K562 (cell line): ENCODE measurements around the gene RFNG. TPM values are rescaled to one million over a fixed set of nuclear protein-coding genes. Genes with fewer than 3 reads are reported as not detected.

Source experiments
- AFF4 ChIP-seq: sonication (generic); formaldehyde crosslinking; IDR thresholded peaks from 2 replicates; pipeline ENCODE4 v1.8.0; 2023; ENCODE audit warnings: mild to moderate bottlenecking, missing genetic modification reagents
- ERF ChIP-seq: fragments of 450-650 bp; formaldehyde crosslinking; IDR thresholded peaks from 2 replicates; pipeline ENCODE4 v1.4.0; 2020; ENCODE audit warnings: mild to moderate bottlenecking, mixed read lengths
- ETV6 ChIP-seq, 3 experiments: fragments of 150-350 bp in 1 of 3; sonication (generic) in 1 of 3; formaldehyde crosslinking in 1 of 3; IDR thresholded peaks; 2 replicates each; pipeline versions ENCODE4 v1.6.1 to v1.8.0; 2014 to 2022; ENCODE audit warnings: borderline replicate concordance in 2 of 3, low read depth in 2 of 3, antibody characterized with exemption in 1 of 3, low read length in 1 of 3, mild to moderate bottlenecking in 1 of 3, missing genetic modification reagents in 1 of 3
- HNRNPL ChIP-seq: fragments of 200-400 bp; formaldehyde crosslinking; IDR thresholded peaks from 2 replicates; pipeline ENCODE4 v1.6.1; 2017; ENCODE audit warnings: low read depth, mild to moderate bottlenecking, low read length
- MCM5 ChIP-seq: fragments of 450-650 bp; IDR thresholded peaks from 2 replicates; pipeline ENCODE4 v1.6.1; 2016; ENCODE audit warnings: low read depth
- MEF2A ChIP-seq: IDR thresholded peaks from 2 replicates; pipeline ENCODE4 v1.6.1; 2011; ENCODE audit warnings: low read depth, mild to moderate bottlenecking, low read length, moderate library complexity; ENCODE audit not compliant: control insufficient read depth
- MIER1 ChIP-seq: fragments of 450-650 bp; IDR thresholded peaks from 2 replicates; pipeline ENCODE4 v1.6.1; 2016; ENCODE audit warnings: antibody characterized with exemption, mild to moderate bottlenecking, low read depth
- MLX ChIP-seq, 2 experiments: fragments of 450-650 bp in 1 of 2; sonication (generic) in 1 of 2; formaldehyde crosslinking; conservative IDR thresholded peaks; 2 replicates each; pipeline versions ENCODE4 v1.4.0 to v1.8.1; 2020 to 2022; ENCODE audit warnings: mild to moderate bottlenecking in 1 of 2, missing genetic modification reagents in 1 of 2
- MYC ChIP-seq, 2 experiments: fragments of 250-450 bp in 1 of 2; sonication (Bioruptor Pico) in 1 of 2; IDR thresholded peaks; 2 replicates each; pipeline versions ENCODE4 v1.5.1 to v1.6.1; 2012 to 2021; ENCODE audit warnings: low read depth in 2 of 2, borderline replicate concordance in 1 of 2, improper control_type of control experiment in 1 of 2, low read length in 1 of 2, mild to moderate bottlenecking in 1 of 2, moderate library complexity in 1 of 2
- NEUROD1 ChIP-seq: fragments of 150-350 bp; IDR thresholded peaks from 2 replicates; pipeline ENCODE4 v1.6.1; 2014; ENCODE audit warnings: borderline replicate concordance, low read length, low read depth; ENCODE audit not compliant: partially characterized antibody
- NR2C2 ChIP-seq, 2 experiments: fragments of 200-800 bp in 1 of 2; sonication (Bioruptor generic) in 1 of 2; sonication (generic) in 1 of 2; formaldehyde crosslinking in 1 of 2; IDR thresholded peaks; 2 replicates each; pipeline versions ENCODE4 v1.6.1 to v1.8.0; 2016 to 2022; ENCODE audit warnings: mild to moderate bottlenecking in 1 of 2, missing compliant biosample characterization in 1 of 2, missing genetic modification characterization in 1 of 2, missing genetic modification reagents in 1 of 2
- PHTF2 ChIP-seq: fragments of 250-450 bp; sonication (Bioruptor Pico); IDR thresholded peaks from 2 replicates; pipeline ENCODE4 v1.5.0; 2021; ENCODE audit warnings: mild to moderate bottlenecking
- TFAM ChIP-seq: fragments of 250-450 bp; sonication (Bioruptor Pico); conservative IDR thresholded peaks from 2 replicates; pipeline ENCODE4 v1.5.0; 2021; ENCODE audit warnings: mild to moderate bottlenecking, moderate library complexity
- TOE1 ChIP-seq, 2 experiments: fragments of 450-650 bp in 1 of 2; sonication (generic) in 1 of 2; formaldehyde crosslinking in 1 of 2; IDR thresholded peaks; 2 replicates each; pipeline versions ENCODE4 v1.7.1 to v1.8.0; 2016 to 2022; ENCODE audit warnings: borderline replicate concordance in 2 of 2, mild to moderate bottlenecking in 2 of 2, antibody characterized with exemption in 1 of 2, inconsistent platforms in 1 of 2, low read depth in 1 of 2, missing genetic modification reagents in 1 of 2, moderate library complexity in 1 of 2
- USF1 ChIP-seq: sonication (generic); formaldehyde crosslinking; IDR thresholded peaks from 2 replicates; pipeline ENCODE4 v1.9.0; 2022; ENCODE audit warnings: mild to moderate bottlenecking, missing genetic modification reagents
- ZNF134 ChIP-seq: fragments of 250-450 bp; sonication (Bioruptor Pico); conservative IDR thresholded peaks from 2 replicates; pipeline ENCODE4 v1.4.0; 2020
- ZNF175 ChIP-seq: fragments of 200-800 bp; sonication (Bioruptor generic); IDR thresholded peaks from 2 replicates; pipeline ENCODE4 v1.6.1; 2016; ENCODE audit warnings: low read depth, mild to moderate bottlenecking, missing genetic modification characterization, missing compliant biosample characterization
- ZNF23 ChIP-seq: fragments of 250-450 bp; sonication (Bioruptor Pico); IDR thresholded peaks from 2 replicates; pipeline ENCODE4 v1.4.0; 2020; ENCODE audit warnings: mild to moderate bottlenecking
- ZNF76 ChIP-seq: fragments of 250-450 bp; sonication (Bioruptor Pico); IDR thresholded peaks from 2 replicates; pipeline ENCODE4 v1.4.0; 2020; ENCODE audit warnings: mild to moderate bottlenecking, moderate library complexity, borderline replicate concordance
- polyA plus RNA-seq, 8 experiments: library from polyadenylated mRNA; depleted of rRNA in 4 of 8; stranded (reverse) in 5 of 8; unstranded in 3 of 8; fragments of >200 nt; fragmentation: Nextera tagmentation in 2 of 8; fragmentation: Illumina TruSeq in 1 of 8; extraction: Ambion mirVana in 2 of 8; extraction: Trizol in 1 of 8; gene quantifications; 2 replicates each; pipeline versions ENCODE4 v1.2.1 to v1.2.3, GENCODE V29; 2011 to 2014; ENCODE audit warnings: inconsistent platforms in 1 of 8, missing spikeins in 1 of 8
- total RNA-seq, 7 experiments: library from RNA; depleted of rRNA in 6 of 7; stranded (reverse); fragments of >200 nt in 6 of 7; fragmentation: Illumina TruSeq in 2 of 7; extraction: Trizol in 2 of 7; gene quantifications; 2 replicates each; pipeline versions ENCODE4 v1.2.1 to v1.2.3, GENCODE V29; 2011 to 2021; ENCODE audit warnings: low replicate concordance in 1 of 7

RFNG gene
- total and polyA plus RNA-seq, 9 of the 15 experiments (the other 6 are each of a cell fraction or from before 2014, with no cell fraction given): 0.32 to 32.8 (median 9.5) TPM

GRCh38 chr17:82098939-82099763, 47.5 kb upstream of the RFNG start (continued):
- peak; percentile 71 for TF ChIP-seq USF1 (CRISPR knock-in tag)
- no peak for TF ChIP-seq PHTF2
- no peak for TF ChIP-seq ZNF175 (CRISPR knock-in tag)
- peak; percentile 80; the same call in 1 of the 2 replicates for TF ChIP-seq HNRNPL
- TF ChIP-seq ETV6 (IDR thresholded peaks at IDR 0.05; ENCODE audit: borderline replicate concordance in 1 of 2, low read depth in 2 of 2, low read length in 1 of 2): no peak
- 0 out of 2 replicates have a peak, but pooled peaks have one; percentile 27 for TF ChIP-seq ETV6 (CRISPR knock-in tag; IDR thresholded peaks at IDR 0.05; ENCODE audit: borderline replicate concordance)
- peak; percentile 92 for TF ChIP-seq MYC (IDR thresholded peaks at IDR 0.05; ENCODE audit: low read depth, low read length)
- peak; percentile 94; the same call in 1 of the 2 replicates for TF ChIP-seq MYC (CRISPR knock-in tag; IDR thresholded peaks at IDR 0.05; ENCODE audit: borderline replicate concordance, low read depth)
- TF ChIP-seq ZNF134: no peak
- TF ChIP-seq MIER1: no peak
- TF ChIP-seq ZNF23 (CRISPR knock-in tag): no peak
- TF ChIP-seq ZNF76 (CRISPR knock-in tag): no peak
- TF ChIP-seq MLX (CRISPR knock-in tag; conservative IDR thresholded peaks at IDR 0.05): peak in 1 of 2 experiments; percentile 18; a peak in 1 of 4 replicates
- TF ChIP-seq MEF2A: no peak
- TF ChIP-seq AFF4 (CRISPR knock-in tag): peak; percentile 86; the same call in 1 of the 2 replicates
- TF ChIP-seq ERF (CRISPR knock-in tag): peak; percentile 63; the same call in 1 of the 2 replicates
- TF ChIP-seq NEUROD1: no peak
- peak; percentile 17; the same call in 1 of the 2 replicates for TF ChIP-seq NR2C2 (CRISPR knock-in tag; IDR thresholded peaks at IDR 0.05)
- peak; percentile 74; the same call in 1 of the 2 replicates for TF ChIP-seq NR2C2 (tag; IDR thresholded peaks at IDR 0.05)
- TF ChIP-seq TOE1 (IDR thresholded peaks at IDR 0.05; ENCODE audit: borderline replicate concordance): no peak
- TF ChIP-seq TOE1 (CRISPR knock-in tag; IDR thresholded peaks at IDR 0.05; ENCODE audit: borderline replicate concordance, low read depth): no peak
- TF ChIP-seq MCM5: no peak
- TF ChIP-seq TFAM (CRISPR knock-in tag): no peak
